HG02610 (cell line): Measurements from ENCODE around the gene DPM2.

Source experiments
- ATAC-seq: cut with Tn5 transposase; IDR thresholded peaks from one replicate; pipeline ENCODE4 v1.9.1; 2021; ENCODE audit warnings: mild to moderate bottlenecking, moderate library complexity; ENCODE audit not compliant: unreplicated experiment

Gene DPM2

DNA sequence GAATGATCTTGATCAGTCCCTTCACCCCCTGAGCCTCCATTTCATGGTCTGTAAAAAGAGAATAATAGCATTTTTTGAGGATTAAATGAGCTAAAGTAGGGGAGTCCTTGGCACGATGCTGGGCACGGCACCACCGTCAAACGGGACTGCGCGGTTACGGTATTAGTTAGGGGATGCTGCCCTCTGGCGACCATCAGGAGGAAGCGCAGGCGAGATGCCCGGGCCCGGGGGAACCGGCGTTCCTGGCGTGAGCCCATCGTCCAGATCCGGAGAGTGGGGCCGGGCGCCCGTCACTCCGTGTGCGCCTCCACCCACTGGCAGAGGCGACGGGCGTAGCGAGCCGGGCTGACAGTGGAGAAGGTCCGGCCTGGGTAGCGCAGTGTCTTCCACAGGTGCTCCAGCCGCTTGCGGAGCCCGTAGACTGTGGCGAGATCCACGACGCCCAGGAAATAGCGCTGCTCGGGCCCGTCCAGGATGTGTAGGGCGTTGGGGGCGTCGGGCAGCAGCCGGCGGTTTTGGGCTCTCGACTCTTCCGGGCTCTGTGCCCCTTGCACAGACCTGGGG lies 16.0 kb downstream of the DPM2 start:
- no peak for ATAC-seq

DNA sequence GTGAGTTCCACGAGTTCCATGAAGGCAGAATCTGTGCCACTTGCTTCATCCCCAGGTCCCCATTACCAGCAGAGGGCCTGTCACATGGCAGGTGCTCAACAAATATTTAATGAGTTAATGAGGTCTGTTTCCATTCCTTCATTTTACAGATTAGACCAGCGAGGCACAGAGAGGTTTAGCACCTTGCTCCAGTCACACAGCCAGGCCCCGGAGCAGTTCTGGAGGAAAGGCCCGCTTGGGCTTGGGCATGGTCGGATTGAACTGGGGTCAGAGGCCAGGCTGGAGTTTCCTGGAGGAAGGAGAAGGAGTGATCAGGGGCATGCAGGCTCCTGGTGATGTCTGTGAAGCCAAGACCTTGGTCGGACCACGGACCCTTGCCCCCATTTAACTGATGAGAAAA lies 16.9 kb downstream of the DPM2 start:
- ATAC-seq: no peak

DNA sequence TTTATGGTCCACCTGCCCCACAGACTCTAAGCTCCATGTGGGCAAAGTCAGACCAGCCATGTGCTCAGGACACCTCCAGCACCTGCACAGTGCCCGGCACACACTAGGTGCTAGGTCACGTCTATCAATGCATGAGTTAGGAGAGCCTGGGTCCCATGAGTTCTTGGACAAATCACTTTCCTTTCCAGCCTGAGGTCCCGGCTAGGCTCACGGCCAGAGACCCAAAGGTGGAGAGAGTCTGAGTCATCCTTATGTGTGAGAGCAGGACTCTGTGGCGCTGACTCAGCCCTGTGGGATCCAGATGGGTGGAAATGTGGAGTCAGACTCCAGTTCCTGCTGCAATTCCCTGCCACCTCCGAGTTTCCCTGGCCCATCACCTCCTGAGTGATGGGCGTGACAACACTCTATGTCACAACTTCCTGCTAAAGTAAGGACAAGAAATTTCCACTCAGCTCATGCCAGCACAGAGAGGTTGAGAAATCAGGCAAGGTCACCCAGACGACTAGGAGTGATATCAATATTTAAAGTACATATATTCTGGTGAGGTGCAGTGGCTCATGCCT lies 18.3 kb downstream of the DPM2 start:
- no peak for ATAC-seq

DNA sequence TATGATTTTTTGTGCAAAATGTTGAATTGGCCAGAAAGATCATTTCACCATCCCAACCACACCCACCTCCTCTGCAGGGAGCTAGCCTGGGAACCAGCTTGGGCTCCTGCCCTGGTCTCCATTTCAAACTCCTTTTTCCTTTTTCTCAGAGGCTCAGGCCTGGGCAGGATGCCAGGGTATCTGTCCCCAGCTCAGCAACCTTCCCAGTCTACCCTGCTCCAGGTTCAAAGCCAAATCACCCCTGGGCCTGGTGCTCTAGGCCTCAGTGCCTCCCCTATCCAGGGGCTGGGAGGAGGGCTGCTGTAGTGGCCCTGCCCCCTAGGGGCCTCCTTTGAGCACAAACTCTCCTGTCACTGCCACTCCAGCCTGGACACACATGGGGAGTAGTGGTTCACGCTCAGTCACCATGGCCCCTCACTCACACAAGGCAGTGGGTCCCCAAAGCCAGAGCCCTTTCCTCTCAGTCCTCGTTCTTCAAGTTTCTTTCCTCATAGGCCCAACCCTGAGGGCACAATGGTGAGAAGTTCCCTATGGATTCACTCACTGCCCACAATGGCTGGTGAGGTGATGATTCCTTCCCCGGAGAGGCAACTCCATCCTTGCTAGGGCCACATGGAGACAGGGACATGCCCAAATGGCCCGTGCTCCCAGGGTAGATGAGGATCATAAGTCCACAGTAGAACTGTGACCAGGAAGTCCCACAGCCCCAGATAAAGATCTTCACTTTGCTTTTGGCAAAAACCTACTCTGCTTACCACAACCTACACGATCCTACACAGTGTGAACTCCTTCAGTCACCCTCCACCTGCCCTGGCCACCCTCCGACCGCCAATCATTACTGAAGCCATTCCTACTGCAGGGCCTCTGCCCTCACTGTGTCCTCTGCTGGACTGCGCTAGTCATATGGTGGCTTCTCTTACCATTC lies 19.2 kb downstream of the DPM2 start:
- no peak for ATAC-seq

DNA sequence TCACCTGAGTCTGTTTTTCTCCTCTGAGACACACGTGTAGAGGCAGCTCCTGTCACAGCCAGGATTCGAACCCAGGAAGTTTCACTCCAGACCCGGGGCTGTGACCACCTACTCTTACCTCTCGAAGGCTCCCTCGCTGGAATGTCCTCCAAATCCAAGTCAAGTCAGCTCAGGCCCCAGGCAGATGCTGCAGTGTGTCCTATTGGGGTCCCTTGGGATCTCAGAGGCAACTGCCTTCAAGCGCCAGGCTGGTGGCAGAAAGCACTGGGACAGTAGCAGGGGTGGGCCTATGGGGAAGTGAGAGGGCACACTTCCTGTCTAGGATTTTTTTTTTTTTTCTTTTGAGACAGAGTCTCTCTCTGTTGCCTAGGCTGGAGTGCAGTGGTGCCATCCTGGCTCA lies 20.1 kb downstream of the DPM2 start:
- no peak for ATAC-seq

DNA sequence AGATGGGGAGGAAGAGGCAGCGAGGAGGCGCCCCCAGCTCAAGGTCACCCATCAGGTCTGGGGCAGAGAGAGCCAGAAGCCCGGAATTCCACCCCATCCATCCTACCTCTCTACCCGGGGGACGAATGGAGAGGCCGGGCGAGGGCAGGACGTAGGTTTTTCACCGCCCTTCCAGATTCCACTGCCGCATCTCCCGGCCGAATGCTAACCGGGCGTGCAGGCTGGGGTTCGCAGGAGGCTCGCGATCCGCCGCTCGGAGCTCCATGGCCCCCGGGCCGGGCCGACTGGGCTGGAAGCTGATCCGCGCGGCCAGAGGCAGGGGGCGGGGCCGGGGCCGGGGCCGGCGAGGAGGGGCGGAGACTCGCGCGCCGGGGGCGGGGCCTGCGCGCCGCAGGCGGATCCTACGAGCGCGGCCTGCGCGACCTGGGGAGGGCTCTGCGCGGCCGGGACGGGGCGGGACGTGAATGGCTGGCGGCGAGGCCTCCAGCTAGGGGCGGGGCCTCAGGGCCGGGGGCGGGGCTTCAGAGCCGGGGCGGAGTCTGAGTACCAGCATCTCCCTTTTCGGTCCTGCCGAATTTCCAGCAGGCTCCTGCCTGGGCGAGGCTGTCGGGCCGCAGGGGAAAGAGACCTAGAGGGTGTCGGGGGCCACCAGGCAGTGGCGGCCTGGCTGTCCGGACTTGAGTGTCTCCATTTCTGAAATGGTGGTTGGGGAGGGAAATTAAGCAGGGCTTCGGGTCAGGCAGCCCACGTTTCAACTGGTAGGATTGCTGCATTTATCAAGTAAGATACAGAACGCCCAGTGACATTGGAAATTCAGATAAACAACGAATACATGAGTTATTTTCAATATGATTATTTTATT lies 20.7 kb downstream of the DPM2 start, which contains the start of gene ST6GALNAC4:
TSS of gene ST6GALNAC4 (minus strand) at position 322 of the 862 bp plus-strand sequence. CDS start 622 bp downstream, outside the sequence.
- ATAC-seq: peak; percentile 85

DNA sequence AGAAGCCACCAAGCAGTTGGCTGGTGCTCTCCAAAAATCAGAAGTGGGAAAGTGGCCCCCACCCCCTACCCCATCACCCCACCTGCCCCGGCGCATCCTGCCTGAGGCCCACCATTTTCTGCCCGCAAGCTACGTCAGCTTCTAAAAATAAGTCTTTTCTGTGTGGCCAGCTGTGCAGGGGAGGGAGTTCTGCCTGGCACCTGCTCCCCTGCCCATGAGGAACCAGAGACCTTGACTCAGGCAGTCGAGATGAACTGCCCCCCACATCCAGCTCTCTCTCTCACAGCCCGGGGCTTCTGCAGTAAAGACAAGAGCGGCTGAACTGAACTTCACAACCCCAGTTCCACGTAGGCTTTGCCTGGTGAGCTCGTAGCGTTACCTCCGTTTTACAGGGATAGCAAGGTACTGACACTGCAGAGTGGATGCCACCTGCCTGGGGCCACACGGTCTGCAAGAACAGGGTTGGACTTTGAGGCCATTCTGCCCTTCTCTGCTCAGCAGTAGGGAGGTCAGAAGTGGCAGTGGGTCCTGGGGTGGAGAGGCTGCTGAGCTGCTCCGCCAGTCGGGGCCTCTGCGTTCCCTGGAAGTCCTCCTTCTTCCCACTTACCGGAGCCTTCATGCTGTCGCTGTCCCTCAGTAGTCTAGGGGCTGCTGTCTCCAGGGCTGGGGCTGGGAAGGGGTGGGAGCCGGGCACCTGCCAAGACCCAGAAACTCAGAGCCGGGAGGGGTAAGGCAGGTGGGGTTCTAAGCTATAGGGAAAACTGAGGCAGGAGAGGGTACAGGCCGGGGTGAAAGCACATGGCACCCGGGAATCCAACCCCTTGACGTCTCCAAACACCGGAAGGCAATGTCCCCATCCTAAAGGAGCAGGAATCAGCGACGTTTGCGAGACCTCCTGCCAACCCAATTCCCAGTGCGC lies 21.6 kb downstream of the DPM2 start:
- no peak for ATAC-seq

DNA sequence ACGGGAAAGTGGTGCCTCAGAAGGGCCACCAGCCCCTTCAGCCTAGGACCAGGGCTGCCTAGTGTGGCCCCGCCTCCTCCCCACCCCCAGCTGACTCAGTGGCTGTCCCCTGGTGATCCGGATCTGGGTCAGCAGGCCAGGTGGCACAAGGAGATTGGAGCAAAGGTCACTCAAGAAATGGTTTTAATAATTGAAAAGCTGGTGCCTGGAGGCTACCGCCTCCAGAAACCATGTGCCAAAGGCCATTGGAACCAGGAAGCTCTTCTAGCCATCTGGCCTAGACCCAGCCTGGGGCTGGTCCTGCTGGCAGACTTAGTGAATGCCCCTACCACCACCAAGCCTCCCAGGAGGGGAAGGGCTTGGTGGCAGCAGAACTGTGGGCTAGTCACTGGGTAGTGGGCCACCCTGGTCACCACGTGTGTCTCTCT lies 22.3 kb downstream of the DPM2 start:
- ATAC-seq: no peak

DNA sequence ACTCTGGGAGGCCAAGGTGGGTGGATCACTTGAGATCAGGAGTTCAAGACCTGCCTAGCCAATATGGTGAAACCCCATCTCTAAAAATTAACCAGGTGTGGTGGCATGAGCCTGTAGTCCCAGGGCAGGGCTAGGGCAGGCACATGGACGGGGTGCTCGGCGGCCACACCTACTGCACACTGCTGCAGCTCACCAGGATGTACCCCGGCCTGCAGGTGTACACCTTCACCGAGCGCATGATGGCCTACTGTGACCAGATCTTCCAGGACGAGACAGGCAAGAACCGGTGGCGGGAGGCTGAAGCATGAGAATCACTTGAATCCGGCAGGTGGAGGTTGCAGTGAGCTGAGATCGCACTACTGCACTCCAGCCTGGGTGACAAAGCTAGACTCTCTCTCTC lies 24.0 kb downstream of the DPM2 start:
- ATAC-seq: no peak

DNA sequence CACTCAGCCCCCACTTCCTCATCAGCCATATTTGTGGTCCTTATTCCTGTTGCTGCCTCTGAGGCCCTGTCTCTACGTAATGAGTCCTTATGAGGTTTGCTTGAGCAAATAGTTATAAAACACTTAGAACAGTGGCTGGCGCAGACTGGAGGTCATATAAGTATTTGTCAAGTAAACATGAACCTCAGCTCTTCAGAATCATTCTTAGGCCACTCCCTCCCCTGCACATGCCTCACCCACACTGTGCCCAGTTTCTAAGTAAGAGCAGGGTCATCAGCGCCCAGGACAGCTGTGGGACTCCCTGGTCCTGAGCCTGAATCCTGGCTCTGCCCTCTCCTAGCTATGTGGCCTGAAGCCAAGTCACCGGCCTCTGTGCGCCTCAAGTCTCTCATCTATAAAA lies 24.8 kb downstream of the DPM2 start:
- no peak for ATAC-seq

DNA sequence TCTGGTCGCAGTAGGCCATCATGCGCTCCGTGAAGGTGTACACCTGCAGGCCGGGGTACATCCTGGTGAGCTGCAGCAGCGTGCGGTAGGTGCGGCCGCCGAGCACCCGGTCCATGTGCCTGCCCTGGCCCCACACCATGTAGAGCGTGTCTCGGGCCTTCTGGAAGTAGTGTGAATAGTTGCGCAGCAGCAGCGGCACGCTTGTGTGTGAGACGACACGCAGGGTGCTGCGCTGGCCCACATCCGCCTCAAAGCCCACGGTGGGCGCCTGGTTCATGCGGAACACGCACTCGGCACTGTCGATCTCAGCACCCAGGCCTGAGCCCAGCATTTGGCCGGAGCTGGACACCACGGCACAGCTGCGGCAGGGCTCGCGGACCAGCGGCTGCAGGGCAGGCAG lies 25.4 kb downstream of the DPM2 start:
- no peak for ATAC-seq

DNA sequence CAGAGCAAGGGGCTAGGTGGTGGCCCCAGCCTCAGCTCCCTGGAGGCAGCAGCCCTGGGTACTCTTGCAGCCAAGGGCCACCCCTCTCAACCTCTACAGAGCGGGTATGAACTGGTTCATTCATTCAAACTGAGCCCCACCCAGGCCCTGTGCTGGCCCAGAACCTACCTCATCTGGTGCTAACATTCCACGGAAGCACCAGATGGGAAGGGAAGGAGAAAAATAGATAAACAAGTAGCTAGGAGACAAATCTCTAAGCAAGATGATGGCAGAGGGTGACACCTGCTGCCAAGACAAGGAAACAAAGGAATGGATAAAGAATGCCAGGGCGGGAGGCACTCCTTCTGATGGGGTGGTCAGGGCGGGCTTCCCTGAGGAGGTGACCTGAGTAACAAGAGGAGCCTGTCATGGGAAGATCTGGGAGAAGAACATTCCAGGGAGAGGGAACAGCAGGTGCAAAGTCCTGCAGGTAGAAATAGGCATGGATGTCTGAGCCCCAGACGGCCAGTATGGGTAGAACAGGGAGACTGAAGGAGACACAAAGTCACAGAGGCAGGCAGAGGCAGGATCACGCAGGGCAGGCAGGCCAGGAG lies 26.9 kb downstream of the DPM2 start:
- no peak for ATAC-seq

DNA sequence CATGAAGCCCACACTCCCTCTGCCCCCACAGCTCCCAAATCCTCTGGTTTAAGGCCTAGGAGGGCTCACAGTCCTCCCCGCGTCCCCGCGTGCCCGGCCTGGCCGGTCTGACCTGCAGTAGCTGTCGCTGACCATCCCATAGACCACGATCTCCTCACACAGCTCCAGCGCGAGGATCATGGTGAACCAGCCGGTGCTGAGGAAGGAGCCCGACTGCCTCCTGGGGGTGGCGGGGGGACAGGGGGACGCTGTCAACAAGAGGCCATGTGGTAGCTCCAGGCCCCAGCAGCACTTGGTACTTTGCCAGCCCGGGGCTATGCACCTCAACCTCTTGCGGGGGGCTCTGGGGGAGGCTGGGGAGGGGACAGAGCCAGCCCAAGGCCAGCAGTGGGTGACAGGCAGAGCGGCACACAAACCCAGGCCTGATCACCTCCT lies 27.8 kb downstream of the DPM2 start:
- ATAC-seq: no peak

DNA sequence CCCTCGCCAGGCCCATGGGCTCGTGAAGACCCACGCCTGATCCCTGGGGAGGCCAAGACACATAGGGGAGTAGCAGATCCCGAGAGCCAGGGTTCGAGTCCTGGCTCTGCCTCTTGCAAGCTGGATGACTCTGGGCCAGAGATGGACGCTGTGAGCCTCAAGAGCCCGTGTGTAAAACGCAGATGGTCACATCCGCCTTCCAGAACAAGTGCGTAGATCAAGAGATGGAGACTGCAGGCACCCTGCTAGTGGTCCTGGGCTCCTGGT lies 29.1 kb downstream of the DPM2 start:
- no peak for ATAC-seq

DNA sequence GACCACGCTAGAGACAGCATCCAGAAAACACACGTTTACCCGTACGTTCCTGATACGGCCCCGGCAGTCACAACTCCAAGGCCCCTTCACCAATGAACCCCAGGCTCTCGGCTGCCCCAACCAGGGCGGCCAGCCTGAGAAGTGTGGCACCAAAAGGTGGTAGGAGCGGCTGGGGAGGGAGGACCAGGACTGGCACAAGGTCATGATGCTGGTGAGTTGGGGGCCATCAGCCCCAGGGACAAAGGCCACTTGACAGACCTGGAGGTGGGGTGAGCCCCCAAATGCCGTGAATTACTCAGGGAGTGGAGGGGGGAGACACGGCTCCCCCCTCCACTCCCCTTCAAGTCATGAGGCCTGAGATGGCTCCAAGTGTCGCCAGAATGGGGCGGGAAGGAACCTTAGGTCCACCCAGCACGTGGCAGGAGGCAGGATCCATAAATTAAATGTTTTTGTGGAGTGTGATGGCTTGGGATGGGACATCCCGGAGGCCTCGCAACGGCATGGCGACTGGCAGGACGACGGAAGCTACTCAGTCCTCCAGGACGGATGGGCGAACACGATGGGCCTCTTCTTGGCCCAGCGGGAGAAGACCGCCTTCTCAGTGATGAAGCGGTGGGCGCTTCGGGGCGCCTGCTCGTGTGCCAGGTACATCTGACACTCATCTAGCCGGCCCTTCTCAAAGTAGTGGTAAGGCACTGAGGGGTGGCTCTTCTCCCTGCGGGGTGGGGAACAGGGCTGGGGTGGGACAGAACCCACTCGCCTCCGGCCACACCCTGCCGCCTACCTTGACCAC lies 29.6 kb downstream of the DPM2 start:
- no peak for ATAC-seq

DNA sequence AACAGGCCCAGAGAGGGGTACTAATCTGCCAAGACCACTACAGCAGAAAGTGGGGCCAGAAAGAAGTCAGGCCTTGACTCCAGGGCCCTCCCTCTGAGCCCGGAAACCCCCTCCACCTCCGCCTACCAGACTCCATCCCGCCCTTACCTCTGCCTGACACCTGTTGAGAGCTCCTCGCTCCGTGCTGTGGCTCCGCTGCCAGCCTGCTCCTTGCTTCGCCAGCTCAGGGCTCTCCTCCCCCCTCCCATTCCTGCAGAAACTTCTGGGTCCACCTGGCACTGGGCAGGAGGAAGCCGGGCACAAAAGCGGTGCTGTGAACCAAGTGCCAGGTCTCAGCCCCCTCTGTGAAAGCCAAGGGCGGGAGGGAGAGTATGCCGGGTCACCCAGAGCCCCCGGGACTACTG lies 31.9 kb downstream of the DPM2 start:
- ATAC-seq: no peak

DNA sequence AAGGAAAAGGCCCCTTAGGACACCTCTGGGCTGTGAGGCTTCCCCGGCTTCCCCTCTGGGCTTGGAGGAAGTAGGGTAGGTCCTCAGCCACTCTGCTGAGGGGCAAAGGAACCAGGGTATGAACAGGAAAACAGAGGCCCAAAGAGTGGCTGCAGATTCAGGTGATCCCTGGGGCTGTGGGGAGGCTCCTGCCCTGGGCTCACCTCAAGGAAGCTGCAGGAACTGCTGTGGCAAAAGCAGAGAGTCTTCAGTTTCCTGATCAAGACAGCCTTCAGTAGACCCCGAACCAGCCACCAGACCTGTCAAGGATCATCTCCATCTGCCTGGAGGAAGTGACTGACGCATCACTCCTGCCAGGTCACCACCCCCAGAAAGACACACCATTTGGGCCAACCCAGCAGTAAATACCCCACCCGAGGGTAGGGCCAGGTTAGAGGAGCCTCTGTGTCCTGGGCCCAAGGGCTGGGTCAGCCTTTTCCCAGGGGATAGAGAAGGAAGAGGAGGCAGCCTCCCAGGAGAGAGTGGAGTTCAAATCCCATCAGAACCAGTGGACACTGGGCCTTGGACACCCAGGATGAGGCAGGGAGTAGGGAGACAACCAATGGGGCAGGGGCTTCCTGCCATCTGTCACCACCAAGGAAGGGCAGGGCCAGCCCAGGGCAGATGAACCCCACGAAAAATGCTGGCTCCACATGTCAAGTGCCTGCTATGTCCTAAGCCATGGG lies 32.5 kb downstream of the DPM2 start:
- ATAC-seq: no peak

DNA sequence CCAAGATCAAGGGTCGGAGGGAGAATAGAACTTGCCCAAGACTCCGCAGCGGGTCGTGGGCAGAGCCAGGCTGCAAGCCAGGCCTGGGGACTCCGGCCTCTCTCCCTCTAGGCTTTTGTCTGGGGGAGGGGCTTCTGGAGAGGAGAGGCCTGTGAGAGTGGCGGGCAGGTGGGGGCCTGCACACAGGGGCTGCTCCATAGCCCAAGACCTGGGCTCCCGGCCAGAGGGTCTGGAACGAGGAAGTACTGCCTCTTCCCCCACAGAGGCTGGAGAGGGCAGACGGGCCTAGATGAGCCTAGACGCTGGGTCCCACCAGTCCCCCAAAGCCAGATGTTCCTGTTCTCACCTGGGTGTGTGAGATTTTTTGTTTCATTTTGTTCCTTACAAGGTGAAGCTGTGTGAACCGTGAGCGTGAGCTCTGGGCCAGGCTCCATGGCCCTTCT lies 33.1 kb downstream of the DPM2 start:
- no peak for ATAC-seq
